GM23338 (cell line): ENCODE measurements around the gene BAK1. TPM values are rescaled to one million over a fixed set of nuclear protein-coding genes. Genes with fewer than 3 reads are reported as not detected.
A peak's percentile ranks its signal among the peaks of the same experiment; 100 is the strongest.
"Not testable (repeated sequence)": the region's sequence is repeated elsewhere in the genome, so short reads cannot be mapped to it uniquely, and the experiment has no call there.

Source experiments
- ATAC-seq: fragments of 200-7000 bp; cut with Tn5 transposase; 3 replicates; pipeline ENCODE4 v1.9.1; 2020
- DNase-seq: peaks from one replicate; pipeline ENCODE4 v3.0.0-alpha.2; 2015; ENCODE audit warnings: low spot score
- H2AFZ ChIP-seq: fragments of 200-600 bp; sonication (generic); 2 replicates; pipeline ENCODE4 v1.8.0; 2016; ENCODE audit warnings: antibody characterized with exemption, mild to moderate bottlenecking, moderate library complexity
- H3F3A ChIP-seq: fragments of 200-600 bp; sonication (generic); replicated peaks from 2 replicates; pipeline ENCODE4 v1.8.0; 2017; ENCODE audit warnings: antibody characterized with exemption, mixed run types, low read depth
- H3K27ac ChIP-seq: fragments of 200-600 bp; sonication (generic); 2 replicates; pipeline ENCODE4 v1.6.1; 2016; ENCODE audit warnings: low read depth
- H3K27me3 ChIP-seq: fragments of 200-600 bp; sonication (generic); 2 replicates; pipeline ENCODE4 v1.8.0; 2016; ENCODE audit warnings: mild to moderate bottlenecking, mixed run types, moderate library complexity; ENCODE audit not compliant: insufficient read depth
- H3K36me3 ChIP-seq: fragments of 200-600 bp; sonication (generic); 2 replicates; pipeline ENCODE4 v1.8.0; 2016; ENCODE audit warnings: mild to moderate bottlenecking; ENCODE audit not compliant: insufficient read depth
- H3K4me1 ChIP-seq: fragments of 200-600 bp; sonication (generic); 2 replicates; pipeline ENCODE4 v1.8.0; 2016; ENCODE audit warnings: mild to moderate bottlenecking, moderate library complexity; ENCODE audit not compliant: insufficient read depth
- H3K4me2 ChIP-seq: fragments of 200-600 bp; sonication (generic); 2 replicates; pipeline ENCODE4 v1.7.1; 2017; ENCODE audit warnings: mixed run types
- H3K4me3 ChIP-seq: fragments of 200-600 bp; sonication (generic); 2 replicates; pipeline ENCODE4 v1.6.1; 2016; ENCODE audit warnings: mixed run types
- H3K79me2 ChIP-seq: fragments of 200-600 bp; sonication (generic); replicated peaks from 2 replicates; pipeline ENCODE4 v1.8.0; 2017; ENCODE audit warnings: mild to moderate bottlenecking; ENCODE audit not compliant: insufficient read depth
- H3K9me2 ChIP-seq: fragments of 200-600 bp; sonication (generic); 2 replicates; pipeline ENCODE4 v1.8.0; 2017; ENCODE audit not compliant: insufficient read depth
- H4K20me1 ChIP-seq: fragments of 200-600 bp; sonication (generic); replicated peaks from 2 replicates; pipeline ENCODE4 v1.8.0; 2017; ENCODE audit warnings: mild to moderate bottlenecking; ENCODE audit not compliant: insufficient read depth
- H3K27ac Mint-ChIP-seq: 2 replicates; pipeline ENCODE4 v1.8.0; 2020; ENCODE audit warnings: inconsistent platforms, mild to moderate bottlenecking, moderate library complexity, mixed read lengths
- H3K27me3 Mint-ChIP-seq: 3 replicates; pipeline ENCODE4 v1.8.0; 2022; ENCODE audit warnings: low read depth, mild to moderate bottlenecking, moderate library complexity, mixed read lengths, inconsistent platforms; ENCODE audit not compliant: insufficient read depth, poor library complexity
- H3K36me3 Mint-ChIP-seq: 3 replicates; pipeline ENCODE4 v1.8.0; 2021; ENCODE audit warnings: low read depth, mild to moderate bottlenecking, inconsistent platforms, moderate library complexity, mixed read lengths
- H3K4me1 Mint-ChIP-seq: 3 replicates; pipeline ENCODE4 v1.8.0; 2020; ENCODE audit warnings: mild to moderate bottlenecking, inconsistent platforms, mixed read lengths
- H3K4me3 Mint-ChIP-seq: 3 replicates; pipeline ENCODE4 v1.8.0; 2021; ENCODE audit warnings: moderate library complexity, mild to moderate bottlenecking, inconsistent platforms, mixed read lengths
- H3K9me3 Mint-ChIP-seq: 3 replicates; pipeline ENCODE4 v1.8.0; 2020; ENCODE audit warnings: moderate library complexity, mild to moderate bottlenecking, inconsistent platforms, mixed read lengths
- NANOG ChIP-seq: IDR thresholded peaks from 2 replicates; pipeline ENCODE4 v1.6.1; 2016; ENCODE audit warnings: antibody characterized with exemption, borderline replicate concordance
- polyA plus RNA-seq: library from polyadenylated mRNA; unstranded; fragments of >200 nt; fragmentation: Nextera tagmentation; extraction: Ambion mirVana; gene quantifications from 2 replicates; pipeline ENCODE4 v1.2.1, GENCODE V29; 2016
- small RNA-seq: library from RNA; depleted of rRNA; stranded (forward); fragments of <200 nt; gene quantifications from one replicate; pipeline ENCODE3, GENCODE V24; 2014; ENCODE audit warnings: low replicate concordance
- total RNA-seq: library from RNA; depleted of rRNA; stranded (reverse); fragments of >200 nt; shearing (Covaris generic); gene quantifications from 2 replicates; pipeline ENCODE4 v1.2.3, GENCODE V29; 2014; rRNA removed
- TF ChIP-seq, protein P1 (sequence below): IDR thresholded peaks from one replicate; pipeline ENCODE4 v1.6.1; 2018; ENCODE audit warnings: antibody characterized with exemption; ENCODE audit not compliant: unreplicated experiment

BAK1 gene
- total and polyA plus RNA-seq, 2 experiments from 2014 or later: 22.2 to 45.0 TPM

DNA sequence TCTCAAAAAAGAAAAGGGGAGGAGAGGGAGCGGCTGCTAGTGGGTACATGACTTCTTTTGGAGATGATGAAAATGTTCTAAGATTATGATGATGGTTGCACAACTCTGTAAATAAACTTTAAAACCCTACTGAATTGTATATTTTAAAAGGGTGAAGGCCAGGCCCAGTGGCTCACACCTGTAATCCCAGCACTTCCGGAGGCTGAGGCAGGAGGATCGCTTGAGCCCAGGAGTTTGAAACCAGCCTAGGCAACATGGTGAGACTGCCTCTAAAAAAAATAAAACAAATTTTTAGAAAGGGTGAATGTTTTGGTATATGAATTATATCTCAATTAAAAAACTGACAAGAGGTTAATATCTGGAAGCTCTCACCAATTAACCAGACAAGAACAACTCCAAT lies 45.4 kb downstream of the BAK1 start (continued):
- TF ChIP-seq, protein P1, sequence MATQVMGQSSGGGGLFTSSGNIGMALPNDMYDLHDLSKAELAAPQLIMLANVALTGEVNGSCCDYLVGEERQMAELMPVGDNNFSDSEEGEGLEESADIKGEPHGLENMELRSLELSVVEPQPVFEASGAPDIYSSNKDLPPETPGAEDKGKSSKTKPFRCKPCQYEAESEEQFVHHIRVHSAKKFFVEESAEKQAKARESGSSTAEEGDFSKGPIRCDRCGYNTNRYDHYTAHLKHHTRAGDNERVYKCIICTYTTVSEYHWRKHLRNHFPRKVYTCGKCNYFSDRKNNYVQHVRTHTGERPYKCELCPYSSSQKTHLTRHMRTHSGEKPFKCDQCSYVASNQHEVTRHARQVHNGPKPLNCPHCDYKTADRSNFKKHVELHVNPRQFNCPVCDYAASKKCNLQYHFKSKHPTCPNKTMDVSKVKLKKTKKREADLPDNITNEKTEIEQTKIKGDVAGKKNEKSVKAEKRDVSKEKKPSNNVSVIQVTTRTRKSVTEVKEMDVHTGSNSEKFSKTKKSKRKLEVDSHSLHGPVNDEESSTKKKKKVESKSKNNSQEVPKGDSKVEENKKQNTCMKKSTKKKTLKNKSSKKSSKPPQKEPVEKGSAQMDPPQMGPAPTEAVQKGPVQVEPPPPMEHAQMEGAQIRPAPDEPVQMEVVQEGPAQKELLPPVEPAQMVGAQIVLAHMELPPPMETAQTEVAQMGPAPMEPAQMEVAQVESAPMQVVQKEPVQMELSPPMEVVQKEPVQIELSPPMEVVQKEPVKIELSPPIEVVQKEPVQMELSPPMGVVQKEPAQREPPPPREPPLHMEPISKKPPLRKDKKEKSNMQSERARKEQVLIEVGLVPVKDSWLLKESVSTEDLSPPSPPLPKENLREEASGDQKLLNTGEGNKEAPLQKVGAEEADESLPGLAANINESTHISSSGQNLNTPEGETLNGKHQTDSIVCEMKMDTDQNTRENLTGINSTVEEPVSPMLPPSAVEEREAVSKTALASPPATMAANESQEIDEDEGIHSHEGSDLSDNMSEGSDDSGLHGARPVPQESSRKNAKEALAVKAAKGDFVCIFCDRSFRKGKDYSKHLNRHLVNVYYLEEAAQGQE: no peak
- no peak for TF ChIP-seq NANOG

DNA sequence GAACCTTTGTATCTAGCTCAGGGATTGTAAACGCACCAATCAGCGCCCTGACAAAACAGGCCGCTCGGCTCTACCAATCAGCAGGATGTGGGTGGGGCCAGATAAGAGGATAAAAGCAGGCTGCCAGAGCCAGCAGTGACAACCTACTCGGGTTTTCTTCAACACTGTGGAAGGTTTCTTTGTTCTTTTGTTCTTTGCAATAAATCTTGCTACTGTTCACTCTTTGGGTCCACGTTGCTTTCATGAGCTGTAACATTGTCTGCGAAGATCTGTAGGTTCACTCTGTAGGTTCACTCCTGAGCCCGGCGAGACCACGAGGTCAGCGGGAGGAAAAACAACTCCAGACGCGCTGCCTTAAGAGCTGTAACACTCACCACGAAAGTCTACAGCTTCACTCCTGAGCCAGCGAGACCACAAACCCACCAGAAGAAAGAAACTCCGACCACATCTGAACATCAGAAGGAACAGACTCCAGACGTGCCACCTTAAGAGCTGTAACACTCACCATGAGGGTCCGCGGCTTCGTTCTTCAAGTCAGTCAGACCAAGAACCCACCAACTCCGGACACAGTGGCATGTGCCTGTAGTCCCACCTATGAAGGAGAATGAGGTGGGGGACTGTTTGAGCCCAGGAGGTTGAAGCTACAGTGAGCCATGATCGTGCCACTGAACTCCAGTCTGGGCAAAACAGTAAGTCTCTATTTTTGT lies 46.8 kb downstream of the BAK1 start:
- H3K4me3 Mint-ChIP-seq, DNase-seq, ATAC-seq, H3K4me3 ChIP-seq, H3K4me1 Mint-ChIP-seq, H3K79me2 ChIP-seq, H3K4me2 ChIP-seq, H3F3A ChIP-seq, H3K36me3 Mint-ChIP-seq, H3K27me3 ChIP-seq, H3K27ac Mint-ChIP-seq, H4K20me1 ChIP-seq, H3K4me1 ChIP-seq, H3K27ac ChIP-seq, H3K27me3 Mint-ChIP-seq, H3K36me3 ChIP-seq, H3K9me2 ChIP-seq, H3K9me3 Mint-ChIP-seq: not testable (repeated sequence)
- peak overlapping the region; percentile 59; the same call in 1 of the 2 replicates for H2AFZ ChIP-seq

DNA sequence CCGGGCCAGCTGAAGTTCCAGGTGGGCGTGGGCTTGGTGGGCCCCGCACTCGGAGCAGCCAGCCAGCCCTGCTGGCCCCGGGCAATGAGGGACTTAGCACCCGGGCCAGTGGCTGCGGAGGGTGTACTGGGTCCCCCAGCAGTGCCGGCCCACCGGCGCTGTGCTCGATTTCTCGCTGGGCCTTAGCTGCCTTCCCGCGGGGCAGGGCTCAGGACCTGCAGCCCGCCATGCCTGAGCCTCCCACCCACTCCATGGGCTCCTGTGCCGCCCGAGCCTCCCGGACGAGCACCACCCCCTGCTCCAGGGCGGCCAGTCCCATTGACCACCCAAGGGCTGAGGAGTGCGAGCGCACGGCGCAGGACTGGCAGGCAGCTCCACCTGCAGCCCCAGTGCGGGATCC lies 47.6 kb downstream of the BAK1 start:
- H3F3A ChIP-seq, H3K4me3 ChIP-seq, ATAC-seq, H3K36me3 ChIP-seq, H3K27me3 Mint-ChIP-seq, H3K9me3 Mint-ChIP-seq, H3K27me3 ChIP-seq, H3K27ac Mint-ChIP-seq, H3K36me3 Mint-ChIP-seq, H3K4me1 ChIP-seq, DNase-seq, H3K4me3 Mint-ChIP-seq, H3K79me2 ChIP-seq, H3K4me1 Mint-ChIP-seq, H3K27ac ChIP-seq, H2AFZ ChIP-seq, H4K20me1 ChIP-seq, H3K4me2 ChIP-seq, H3K9me2 ChIP-seq: not testable (repeated sequence)

DNA sequence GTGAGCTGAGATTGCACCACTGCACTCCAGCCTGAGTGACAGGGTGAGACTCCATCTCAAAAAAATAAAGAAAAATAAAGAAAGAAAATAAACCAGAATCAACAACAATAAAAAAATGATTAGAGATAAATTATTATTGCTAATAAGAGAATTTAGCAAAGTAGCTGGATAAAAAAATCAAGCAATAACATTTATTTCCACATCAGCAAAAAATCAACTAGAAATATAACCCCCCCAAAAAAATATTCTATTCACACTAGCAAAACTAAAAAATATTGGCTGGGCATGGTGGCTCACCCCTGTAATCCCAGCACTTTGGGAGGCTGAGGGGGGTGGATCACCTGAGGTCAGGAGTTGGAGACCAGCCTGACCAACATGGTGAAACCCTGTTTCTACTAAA lies 49.5 kb downstream of the BAK1 start:
- H3K4me2 ChIP-seq, H3F3A ChIP-seq, H3K4me1 Mint-ChIP-seq, H3K9me3 Mint-ChIP-seq, H3K27ac ChIP-seq, H3K27me3 Mint-ChIP-seq, H3K36me3 Mint-ChIP-seq, H3K4me3 Mint-ChIP-seq, H3K27me3 ChIP-seq, H3K27ac Mint-ChIP-seq, H4K20me1 ChIP-seq, H3K79me2 ChIP-seq, DNase-seq, ATAC-seq, H3K9me2 ChIP-seq, H2AFZ ChIP-seq, H3K4me3 ChIP-seq, H3K36me3 ChIP-seq, H3K4me1 ChIP-seq: not testable (repeated sequence)

Small RNA genes within 50 kb of the gene (small RNA-seq; reads per million reads assigned to genes)
- not detected for gene RF00017

Other genes with a start within 250 kb of the BAK1 start
- gene KIFC1, start 188.5 kb downstream of the BAK1 start, total RNA-seq: 61.7 and 64.4 TPM in 2 replicates
- 10.1 and 10.3 TPM in 2 replicates for gene KIFC1, start 188.5 kb downstream of the BAK1 start, polyA plus RNA-seq
- gene PHF1, start 169.3 kb downstream of the BAK1 start, total RNA-seq: 33.2 and 46.7 TPM in 2 replicates
- gene PHF1, start 169.3 kb downstream of the BAK1 start, polyA plus RNA-seq: 29.4 and 31.4 TPM in 2 replicates
- 193 and 207 TPM in 2 replicates for gene CUTA, start 162.2 kb downstream of the BAK1 start, total RNA-seq
- gene CUTA, start 162.2 kb downstream of the BAK1 start, polyA plus RNA-seq: 421 and 426 TPM in 2 replicates
- gene SYNGAP1, start 160.2 kb downstream of the BAK1 start, total RNA-seq: 36.9 and 45.0 TPM in 2 replicates
- gene SYNGAP1, start 160.2 kb downstream of the BAK1 start, polyA plus RNA-seq: 12.9 and 13.9 TPM in 2 replicates
- 17.9 and 25.2 TPM in 2 replicates for gene ZBTB9, start 125.7 kb downstream of the BAK1 start, total RNA-seq
- 13.5 and 13.6 TPM in 2 replicates for gene ZBTB9, start 125.7 kb downstream of the BAK1 start, polyA plus RNA-seq
- gene ITPR3, start 41.0 kb upstream of the BAK1 start, total RNA-seq: 29.8 and 31.9 TPM in 2 replicates
- 7.1 and 7.3 TPM in 2 replicates for gene ITPR3, start 41.0 kb upstream of the BAK1 start, polyA plus RNA-seq
- gene UQCC2, start 131.4 kb upstream of the BAK1 start, total RNA-seq: 33.9 and 48.9 TPM in 2 replicates
- gene UQCC2, start 131.4 kb upstream of the BAK1 start, polyA plus RNA-seq: 379 and 450 TPM in 2 replicates
- gene IP6K3, start 166.6 kb upstream of the BAK1 start, total RNA-seq: 0.14 TPM in 1 of 2 replicates, not detected in the other
- gene IP6K3, start 166.6 kb upstream of the BAK1 start, polyA plus RNA-seq: 0.16 TPM in 2 replicates
- gene LEMD2, start 208.9 kb upstream of the BAK1 start, total RNA-seq: 55.6 and 64.7 TPM in 2 replicates
- gene LEMD2, start 208.9 kb upstream of the BAK1 start, polyA plus RNA-seq: 28.6 and 32.0 TPM in 2 replicates
- gene MLN, start 223.7 kb upstream of the BAK1 start, total RNA-seq: not detected in 2 replicates
- not detected in 2 replicates for gene MLN, start 223.7 kb upstream of the BAK1 start, polyA plus RNA-seq